HepG2 (cell line): ENCODE results near the gene RPLP2. TPM values are rescaled to one million over a fixed set of nuclear protein-coding genes. Genes with fewer than 3 reads are reported as not detected.

Source experiments
- ARNT2 ChIP-seq: sonication (generic); formaldehyde crosslinking; IDR thresholded peaks from 2 replicates; pipeline ENCODE4 v1.8.0; 2022; ENCODE audit warnings: mild to moderate bottlenecking, low read depth, missing genetic modification reagents, moderate library complexity
- ATF7-NPFF ChIP-seq: sonication (generic); formaldehyde crosslinking; IDR thresholded peaks from 2 replicates; pipeline ENCODE4 v1.8.1; 2023; ENCODE audit warnings: mild to moderate bottlenecking, low read depth, missing genetic modification reagents, moderate library complexity
- CBX2 ChIP-seq, 2 experiments: fragments of 200-600 bp in 1 of 2; sonication (generic); formaldehyde crosslinking in 1 of 2; IDR thresholded peaks; 2 replicates each; pipeline versions ENCODE4 v1.7.0 to v1.8.1; 2018 to 2022; ENCODE audit warnings: low read depth in 2 of 2, low read length in 1 of 2, mild to moderate bottlenecking in 1 of 2, missing genetic modification reagents in 1 of 2
- ERF ChIP-seq: IDR thresholded peaks from 2 replicates; pipeline ENCODE4 v1.6.1; 2018; ENCODE audit warnings: missing biosample characterization, missing genetic modification reagents
- KLF12 ChIP-seq: sonication (generic); formaldehyde crosslinking; IDR thresholded peaks from 2 replicates; pipeline ENCODE4 v1.4.0; 2020; ENCODE audit warnings: missing genetic modification reagents, borderline replicate concordance
- MAZ ChIP-seq, 2 experiments: sonication (generic) in 1 of 2; formaldehyde crosslinking in 1 of 2; IDR thresholded peaks; 2 replicates each; pipeline versions ENCODE4 v1.5.0 to v1.6.1; 2012 to 2020; ENCODE audit warnings: low read depth in 2 of 2, mild to moderate bottlenecking in 2 of 2, borderline replicate concordance in 1 of 2, improper control_type of control experiment in 1 of 2, low read length in 1 of 2, missing genetic modification reagents in 1 of 2, moderate library complexity in 1 of 2
- MXI1 ChIP-seq: IDR thresholded peaks from 3 replicates; pipeline ENCODE4 v1.6.1; 2012; ENCODE audit warnings: low read depth, low read length, inconsistent platforms, borderline replicate concordance
- RELA ChIP-seq: sonication (generic); formaldehyde crosslinking; IDR thresholded peaks from 2 replicates; pipeline ENCODE4 v1.4.0; 2020; ENCODE audit warnings: missing genetic modification reagents
- TGIF2 ChIP-seq: IDR thresholded peaks from 2 replicates; pipeline ENCODE4 v1.6.1; 2016; ENCODE audit warnings: control low read depth, missing compliant biosample characterization
- TMF1 ChIP-seq: sonication (generic); formaldehyde crosslinking; IDR thresholded peaks from 2 replicates; pipeline ENCODE4 v1.8.1; 2022; ENCODE audit warnings: low read depth, missing genetic modification reagents
- XBP1 ChIP-seq: sonication (generic); formaldehyde crosslinking; IDR thresholded peaks from 2 replicates; pipeline ENCODE4 v1.5.0; 2020; ENCODE audit warnings: missing genetic modification reagents
- XRCC5 ChIP-seq: fragments of 200-400 bp; formaldehyde crosslinking; optimal IDR thresholded peaks from 2 replicates; pipeline ENCODE3; 2017; ENCODE audit warnings: mild to moderate bottlenecking, low read length
- ZFP62 ChIP-seq: sonication (generic); formaldehyde crosslinking; IDR thresholded peaks from 2 replicates; pipeline ENCODE4 v1.4.0; 2020; ENCODE audit warnings: missing genetic modification reagents
- ZNF614 ChIP-seq: IDR thresholded peaks from 2 replicates; pipeline ENCODE4 v1.6.1; 2018; ENCODE audit warnings: missing biosample characterization, missing genetic modification reagents, inconsistent platforms, borderline replicate concordance
- ZNF724P ChIP-seq: sonication (generic); formaldehyde crosslinking; IDR thresholded peaks from 2 replicates; pipeline ENCODE4 v1.8.0; 2022; ENCODE audit warnings: missing genetic modification reagents, borderline replicate concordance
- ZSCAN21 ChIP-seq: sonication (generic); formaldehyde crosslinking; IDR thresholded peaks from 2 replicates; pipeline ENCODE4 v1.8.0; 2022; ENCODE audit warnings: mild to moderate bottlenecking, missing genetic modification reagents, moderate library complexity, borderline replicate concordance
- polyA plus RNA-seq, 8 experiments: library from polyadenylated mRNA; depleted of rRNA in 3 of 8; stranded (reverse) in 7 of 8; unstranded in 1 of 8; fragments of >200 nt; fragmentation: Illumina TruSeq in 4 of 8; extraction: Trizol in 4 of 8; gene quantifications; 2 replicates each; pipeline versions ENCODE4 v1.2.1 to v1.2.3, GENCODE V29; 2011 to 2016; ENCODE audit warnings: low read depth in 4 of 8, missing spikeins in 1 of 8, mixed read lengths in 1 of 8; ENCODE audit not compliant: insufficient read depth in 1 of 8
- total RNA-seq, 5 experiments: library from RNA; depleted of rRNA; stranded (reverse); fragments of >200 nt; fragmentation: Illumina TruSeq; extraction: Trizol; gene quantifications; 2 replicates each; pipeline ENCODE4 v1.2.3, GENCODE V29; 2016; ENCODE audit warnings: low read depth in 1 of 5
- TF ChIP-seq, protein P1 (sequence below): sonication (generic); formaldehyde crosslinking; IDR thresholded peaks from 2 replicates; pipeline ENCODE4 v1.4.0; 2020; ENCODE audit warnings: missing genetic modification reagents
- TF ChIP-seq, protein P2 (sequence below): sonication (generic); formaldehyde crosslinking; IDR thresholded peaks from 2 replicates; pipeline ENCODE4 v1.8.0; 2022; ENCODE audit warnings: missing genetic modification reagents, mild to moderate bottlenecking, borderline replicate concordance
- TF ChIP-seq, protein P3 (sequence below): sonication (generic); formaldehyde crosslinking; IDR thresholded peaks from 2 replicates; pipeline ENCODE4 v1.5.0; 2020; ENCODE audit warnings: missing genetic modification reagents
- TF ChIP-seq, protein P4 (sequence below): sonication (generic); formaldehyde crosslinking; IDR thresholded peaks from 2 replicates; pipeline ENCODE4 v1.4.0; 2020; ENCODE audit warnings: mild to moderate bottlenecking, missing genetic modification reagents

Gene RPLP2
- total and polyA plus RNA-seq, 2 of the 13 experiments (the other 11 are each of a cell fraction or from before 2014, with no cell fraction given) = 978 to 2,106 TPM

DNA sequence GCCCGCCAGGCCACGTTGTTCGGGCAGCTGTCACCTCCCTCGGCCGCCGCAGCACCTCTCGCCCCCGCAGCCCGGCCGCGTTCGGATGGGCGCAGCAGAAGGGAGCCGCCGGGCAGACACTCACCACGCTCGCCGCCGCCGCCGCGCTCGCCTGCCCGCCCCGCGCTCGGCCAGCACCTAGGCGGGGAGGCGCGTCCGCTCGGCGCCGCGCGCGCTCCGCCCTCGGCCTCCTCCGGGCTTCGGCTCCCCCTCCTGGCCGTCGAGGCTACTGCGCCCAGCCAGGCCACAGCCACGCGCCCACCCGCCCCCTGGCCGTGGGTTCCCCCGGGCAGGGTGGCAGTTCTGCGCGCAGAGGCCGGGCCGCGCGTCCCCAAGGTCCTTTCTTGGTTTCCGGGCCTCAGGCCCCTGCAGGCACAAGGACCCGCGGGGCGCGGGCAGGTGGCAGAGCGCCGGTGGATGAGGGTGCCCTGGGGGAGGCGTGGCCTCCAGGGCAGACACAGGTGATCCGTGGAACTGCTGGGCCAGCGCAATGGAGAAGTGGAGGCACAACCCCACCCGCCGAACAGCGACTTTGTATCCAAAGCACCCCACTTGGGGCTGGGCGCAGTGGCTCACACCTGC is 11.6 kb upstream of the RPLP2 start, which contains the start of gene SLC25A22 (continued):
- TF ChIP-seq CBX2 (IDR thresholded peaks at IDR 0.05; ENCODE audit: low read depth, low read length) (no peak), CBX2 (CRISPR knock-in tag; IDR thresholded peaks at IDR 0.05; ENCODE audit: low read depth) (no peak), TGIF2 (peak; percentile 20; the same call in 1 of the 2 replicates), XRCC5 (peak; percentile 13), ZNF724P (peak; percentile 26; the same call in 1 of the 2 replicates), ARNT2 (peak; percentile 84; the same call in 1 of the 2 replicates), ZFP62 (CRISPR knock-in tag) (0 out of 2 replicates have a peak, but pooled peaks have one; percentile 43), TMF1 (CRISPR knock-in tag) (peak; percentile 76; the same call in 1 of the 2 replicates), ZNF614 (0 out of 2 replicates have a peak, but pooled peaks have one; percentile 13), MAZ (IDR thresholded peaks at IDR 0.05; ENCODE audit: borderline replicate concordance, low read depth, low read length) (no peak), MAZ (CRISPR knock-in tag; IDR thresholded peaks at IDR 0.05; ENCODE audit: low read depth) (0 out of 2 replicates have a peak, but pooled peaks have one; percentile 27), KLF12 (CRISPR knock-in tag) (0 out of 2 replicates have a peak, but pooled peaks have one; percentile 66), ATF7-NPFF (CRISPR knock-in tag) (peak; percentile 67; the same call in 1 of the 2 replicates), ZSCAN21 (peak; percentile 41; the same call in 1 of the 2 replicates), XBP1 (no peak), MXI1 (peak; percentile 86; the same call in 1 of the 3 replicates), ERF (CRISPR knock-in tag) (0 out of 2 replicates have a peak, but pooled peaks have one; percentile 8), RELA (no peak)
- TF ChIP-seq, protein P1, sequence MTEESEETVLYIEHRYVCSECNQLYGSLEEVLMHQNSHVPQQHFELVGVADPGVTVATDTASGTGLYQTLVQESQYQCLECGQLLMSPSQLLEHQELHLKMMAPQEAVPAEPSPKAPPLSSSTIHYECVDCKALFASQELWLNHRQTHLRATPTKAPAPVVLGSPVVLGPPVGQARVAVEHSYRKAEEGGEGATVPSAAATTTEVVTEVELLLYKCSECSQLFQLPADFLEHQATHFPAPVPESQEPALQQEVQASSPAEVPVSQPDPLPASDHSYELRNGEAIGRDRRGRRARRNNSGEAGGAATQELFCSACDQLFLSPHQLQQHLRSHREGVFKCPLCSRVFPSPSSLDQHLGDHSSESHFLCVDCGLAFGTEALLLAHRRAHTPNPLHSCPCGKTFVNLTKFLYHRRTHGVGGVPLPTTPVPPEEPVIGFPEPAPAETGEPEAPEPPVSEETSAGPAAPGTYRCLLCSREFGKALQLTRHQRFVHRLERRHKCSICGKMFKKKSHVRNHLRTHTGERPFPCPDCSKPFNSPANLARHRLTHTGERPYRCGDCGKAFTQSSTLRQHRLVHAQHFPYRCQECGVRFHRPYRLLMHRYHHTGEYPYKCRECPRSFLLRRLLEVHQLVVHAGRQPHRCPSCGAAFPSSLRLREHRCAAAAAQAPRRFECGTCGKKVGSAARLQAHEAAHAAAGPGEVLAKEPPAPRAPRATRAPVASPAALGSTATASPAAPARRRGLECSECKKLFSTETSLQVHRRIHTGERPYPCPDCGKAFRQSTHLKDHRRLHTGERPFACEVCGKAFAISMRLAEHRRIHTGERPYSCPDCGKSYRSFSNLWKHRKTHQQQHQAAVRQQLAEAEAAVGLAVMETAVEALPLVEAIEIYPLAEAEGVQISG = peak; percentile 47; the same call in 1 of the 2 replicates
- TF ChIP-seq, protein P2, sequence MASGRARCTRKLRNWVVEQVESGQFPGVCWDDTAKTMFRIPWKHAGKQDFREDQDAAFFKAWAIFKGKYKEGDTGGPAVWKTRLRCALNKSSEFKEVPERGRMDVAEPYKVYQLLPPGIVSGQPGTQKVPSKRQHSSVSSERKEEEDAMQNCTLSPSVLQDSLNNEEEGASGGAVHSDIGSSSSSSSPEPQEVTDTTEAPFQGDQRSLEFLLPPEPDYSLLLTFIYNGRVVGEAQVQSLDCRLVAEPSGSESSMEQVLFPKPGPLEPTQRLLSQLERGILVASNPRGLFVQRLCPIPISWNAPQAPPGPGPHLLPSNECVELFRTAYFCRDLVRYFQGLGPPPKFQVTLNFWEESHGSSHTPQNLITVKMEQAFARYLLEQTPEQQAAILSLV (CRISPR knock-in tag) = 0 out of 2 replicates have a peak, but pooled peaks have one; percentile 5
- TF ChIP-seq, protein P3, sequence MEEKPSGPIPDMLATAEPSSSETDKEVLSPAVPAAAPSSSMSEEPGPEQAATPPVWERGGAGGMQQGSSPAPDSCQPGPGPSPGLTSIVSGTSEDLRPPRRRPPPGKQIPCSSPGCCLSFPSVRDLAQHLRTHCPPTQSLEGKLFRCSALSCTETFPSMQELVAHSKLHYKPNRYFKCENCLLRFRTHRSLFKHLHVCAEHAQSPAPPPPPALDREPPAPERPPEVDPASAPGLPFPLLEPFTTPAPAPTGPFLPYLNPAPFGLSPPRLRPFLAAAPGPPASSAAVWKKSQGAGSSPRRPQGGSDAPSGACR (CRISPR knock-in tag) = no peak
- TF ChIP-seq, protein P4, sequence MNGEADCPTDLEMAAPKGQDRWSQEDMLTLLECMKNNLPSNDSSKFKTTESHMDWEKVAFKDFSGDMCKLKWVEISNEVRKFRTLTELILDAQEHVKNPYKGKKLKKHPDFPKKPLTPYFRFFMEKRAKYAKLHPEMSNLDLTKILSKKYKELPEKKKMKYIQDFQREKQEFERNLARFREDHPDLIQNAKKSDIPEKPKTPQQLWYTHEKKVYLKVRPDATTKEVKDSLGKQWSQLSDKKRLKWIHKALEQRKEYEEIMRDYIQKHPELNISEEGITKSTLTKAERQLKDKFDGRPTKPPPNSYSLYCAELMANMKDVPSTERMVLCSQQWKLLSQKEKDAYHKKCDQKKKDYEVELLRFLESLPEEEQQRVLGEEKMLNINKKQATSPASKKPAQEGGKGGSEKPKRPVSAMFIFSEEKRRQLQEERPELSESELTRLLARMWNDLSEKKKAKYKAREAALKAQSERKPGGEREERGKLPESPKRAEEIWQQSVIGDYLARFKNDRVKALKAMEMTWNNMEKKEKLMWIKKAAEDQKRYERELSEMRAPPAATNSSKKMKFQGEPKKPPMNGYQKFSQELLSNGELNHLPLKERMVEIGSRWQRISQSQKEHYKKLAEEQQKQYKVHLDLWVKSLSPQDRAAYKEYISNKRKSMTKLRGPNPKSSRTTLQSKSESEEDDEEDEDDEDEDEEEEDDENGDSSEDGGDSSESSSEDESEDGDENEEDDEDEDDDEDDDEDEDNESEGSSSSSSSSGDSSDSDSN = peak; percentile 53; the same call in 1 of the 2 replicates
